ENCODE measurements around the gene YPEL2. TPM values are rescaled to one million over a fixed set of nuclear protein-coding genes. Genes with fewer than 3 reads are reported as not detected.

YPEL2 gene
- total RNA-seq, 1 experiment from 2014 or later: 0.98 TPM

DNA sequence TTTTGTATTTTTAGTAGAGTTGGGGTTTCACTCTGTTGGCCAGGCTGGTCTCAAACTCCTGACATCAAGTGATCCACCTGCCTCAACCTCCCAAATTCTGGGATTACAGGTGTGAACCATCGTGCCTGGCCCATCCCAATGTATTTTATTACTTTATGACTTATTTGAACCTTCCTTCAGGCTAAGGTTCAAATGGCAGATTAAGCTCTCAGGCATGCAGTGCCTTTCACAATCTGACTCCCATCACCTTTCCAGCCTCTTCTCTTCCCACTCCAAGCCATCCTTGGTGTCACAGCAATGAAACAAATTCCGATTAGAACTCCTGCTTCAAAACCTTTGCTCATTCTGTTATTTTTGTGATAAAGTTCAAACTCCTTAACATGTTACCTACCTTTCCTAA is 26.6 kb upstream of the YPEL2 start:
- H3K9ac ChIP-seq (ENCODE audit: extremely low read depth, insufficient read length, low read length): no peak overlapping the region
- H3K23me2 ChIP-seq (ENCODE audit: insufficient read length, low read depth, low read length, poor library complexity, severe bottlenecking): no peaks in the 10 kb centered on the region
- no peak overlapping the region for H2AK5ac ChIP-seq (ENCODE audit: insufficient read length, low read length)
- H3T11ph ChIP-seq (ENCODE audit: low read length): no peak overlapping the region
- TF ChIP-seq, protein P1, sequence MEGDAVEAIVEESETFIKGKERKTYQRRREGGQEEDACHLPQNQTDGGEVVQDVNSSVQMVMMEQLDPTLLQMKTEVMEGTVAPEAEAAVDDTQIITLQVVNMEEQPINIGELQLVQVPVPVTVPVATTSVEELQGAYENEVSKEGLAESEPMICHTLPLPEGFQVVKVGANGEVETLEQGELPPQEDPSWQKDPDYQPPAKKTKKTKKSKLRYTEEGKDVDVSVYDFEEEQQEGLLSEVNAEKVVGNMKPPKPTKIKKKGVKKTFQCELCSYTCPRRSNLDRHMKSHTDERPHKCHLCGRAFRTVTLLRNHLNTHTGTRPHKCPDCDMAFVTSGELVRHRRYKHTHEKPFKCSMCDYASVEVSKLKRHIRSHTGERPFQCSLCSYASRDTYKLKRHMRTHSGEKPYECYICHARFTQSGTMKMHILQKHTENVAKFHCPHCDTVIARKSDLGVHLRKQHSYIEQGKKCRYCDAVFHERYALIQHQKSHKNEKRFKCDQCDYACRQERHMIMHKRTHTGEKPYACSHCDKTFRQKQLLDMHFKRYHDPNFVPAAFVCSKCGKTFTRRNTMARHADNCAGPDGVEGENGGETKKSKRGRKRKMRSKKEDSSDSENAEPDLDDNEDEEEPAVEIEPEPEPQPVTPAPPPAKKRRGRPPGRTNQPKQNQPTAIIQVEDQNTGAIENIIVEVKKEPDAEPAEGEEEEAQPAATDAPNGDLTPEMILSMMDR (conservative IDR thresholded peaks at IDR 0.05): no peak
- H4K5ac ChIP-seq (ENCODE audit: insufficient read length, low read depth, low read length): no peak overlapping the region
- H3K36me3 Mint-ChIP-seq (ENCODE audit: insufficient read depth in 1 of 3, low read depth in 3 of 3): no peaks in the 10 kb centered on the region
- no peak overlapping the region for H3K56ac ChIP-seq (ENCODE audit: insufficient read length, low read depth, low read length)
- H4K8ac ChIP-seq (replicated peaks; ENCODE audit: insufficient read length, low read depth, low read length): no peak overlapping the region
- no peaks in the 10 kb centered on the region; a peak in 1 of 5 replicates for H3K9me3 Mint-ChIP-seq
- H3K4me1 ChIP-seq (ENCODE audit: insufficient read depth, low read length): no peaks in the 10 kb centered on the region
- no peak overlapping the region for H3K4me3 Mint-ChIP-seq
- H3K27me3 Mint-ChIP-seq (ENCODE audit: low read depth): no peaks in the 10 kb centered on the region
- no peak overlapping the region for H2BK5ac ChIP-seq (ENCODE audit: insufficient read length, low read length)
- H3K27ac ChIP-seq (ENCODE audit: insufficient read length, low read depth, low read length): no peak overlapping the region
- no peak overlapping the region for H4K91ac ChIP-seq (ENCODE audit: insufficient read length, low read depth, low read length)
- no peaks in the 10 kb centered on the region for H4K20me1 ChIP-seq (ENCODE audit: control insufficient read depth, insufficient read depth, insufficient read length)
- H3K14ac ChIP-seq (ENCODE audit: insufficient read depth, low read length): no peak overlapping the region
- no peak overlapping the region for H3K4ac ChIP-seq (ENCODE audit: low read depth, low read length)
- H3K23ac ChIP-seq (ENCODE audit: insufficient read length, low read depth, low read length): no peak overlapping the region
- H3K79me2 ChIP-seq (ENCODE audit: insufficient read depth, low read length): no peaks in the 10 kb centered on the region
- no peak overlapping the region for H3K27ac Mint-ChIP-seq
- H3K27me3 ChIP-seq (ENCODE audit: insufficient read depth, low read length): no peaks in the 10 kb centered on the region
- H2BK120ac ChIP-seq (ENCODE audit: low read depth, low read length, poor library complexity, severe bottlenecking): no peak overlapping the region
- no peak overlapping the region for H2BK12ac ChIP-seq (ENCODE audit: insufficient read length, low read depth, low read length)
- no peak overlapping the region for H2BK20ac ChIP-seq (ENCODE audit: low read depth, low read length, poor library complexity, severe bottlenecking)
- H3K4me2 ChIP-seq (ENCODE audit: insufficient read depth, insufficient read length, low read length): no peak overlapping the region
- H3K9me3 ChIP-seq (ENCODE audit: control insufficient read depth, low read depth, low read length): no peaks in the 10 kb centered on the region
- WGBS (ENCODE audit: extremely low coverage, insufficient read length, low lambda C conversion rate): no CpG with 5 or more reads among the region's 2 CpGs
- H3K4me1 Mint-ChIP-seq: no peaks in the 10 kb centered on the region
- H3K18ac ChIP-seq (ENCODE audit: insufficient read length, low read depth, low read length): no peak overlapping the region
- no peak overlapping the region for H2AFZ ChIP-seq (ENCODE audit: low read length)
- DNase-seq: no peak
- H2BK15ac ChIP-seq (ENCODE audit: low read depth, low read length): no peak overlapping the region
- no peaks in the 10 kb centered on the region for H3K79me1 ChIP-seq (ENCODE audit: insufficient read depth, low read depth, low read length, poor library complexity, severe bottlenecking)
